ENCODE results near the gene LGALS7.

DNA sequence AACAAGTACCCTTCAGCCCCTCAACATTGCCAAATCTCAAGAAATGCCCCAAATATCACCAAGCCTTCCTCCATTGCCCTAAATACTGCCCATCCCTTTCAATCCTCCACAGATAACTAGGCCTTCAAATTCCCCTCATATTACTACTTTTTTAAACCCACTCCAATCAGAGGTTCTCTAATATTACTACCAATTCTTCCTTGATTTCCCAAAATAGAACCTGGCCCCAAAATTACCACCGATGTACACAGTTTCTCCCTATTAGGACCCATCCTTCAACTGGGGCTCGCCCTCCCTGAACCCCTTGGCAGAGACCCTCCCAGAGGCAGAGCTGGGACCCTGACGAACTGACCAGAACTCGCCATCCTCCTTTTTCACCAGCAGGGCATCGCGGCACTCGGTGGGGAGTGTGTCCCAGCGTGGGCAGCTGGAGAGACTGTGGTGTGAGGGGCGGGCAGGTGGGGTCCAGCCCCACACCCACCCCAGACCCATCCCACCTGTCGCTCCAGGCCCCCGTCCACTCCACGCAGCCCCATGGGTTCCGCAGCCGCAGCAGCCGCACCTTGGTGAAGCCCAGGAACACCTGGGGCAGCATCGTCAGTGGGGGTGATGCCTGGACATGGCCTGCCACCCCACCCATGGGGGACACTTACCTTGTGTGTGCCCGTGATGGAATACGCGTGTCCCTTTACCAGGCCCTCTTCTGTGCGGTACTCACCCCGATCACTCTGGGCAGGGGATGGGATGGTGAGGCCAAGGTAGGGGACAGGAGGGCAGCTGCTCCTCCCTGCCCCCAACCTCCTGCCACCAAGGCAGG lies 35.2 kb downstream of the LGALS7 start:
- TF ChIP-seq EP300 (IDR thresholded peaks at IDR 0.05), result no peak
- TF ChIP-seq, protein P1, sequence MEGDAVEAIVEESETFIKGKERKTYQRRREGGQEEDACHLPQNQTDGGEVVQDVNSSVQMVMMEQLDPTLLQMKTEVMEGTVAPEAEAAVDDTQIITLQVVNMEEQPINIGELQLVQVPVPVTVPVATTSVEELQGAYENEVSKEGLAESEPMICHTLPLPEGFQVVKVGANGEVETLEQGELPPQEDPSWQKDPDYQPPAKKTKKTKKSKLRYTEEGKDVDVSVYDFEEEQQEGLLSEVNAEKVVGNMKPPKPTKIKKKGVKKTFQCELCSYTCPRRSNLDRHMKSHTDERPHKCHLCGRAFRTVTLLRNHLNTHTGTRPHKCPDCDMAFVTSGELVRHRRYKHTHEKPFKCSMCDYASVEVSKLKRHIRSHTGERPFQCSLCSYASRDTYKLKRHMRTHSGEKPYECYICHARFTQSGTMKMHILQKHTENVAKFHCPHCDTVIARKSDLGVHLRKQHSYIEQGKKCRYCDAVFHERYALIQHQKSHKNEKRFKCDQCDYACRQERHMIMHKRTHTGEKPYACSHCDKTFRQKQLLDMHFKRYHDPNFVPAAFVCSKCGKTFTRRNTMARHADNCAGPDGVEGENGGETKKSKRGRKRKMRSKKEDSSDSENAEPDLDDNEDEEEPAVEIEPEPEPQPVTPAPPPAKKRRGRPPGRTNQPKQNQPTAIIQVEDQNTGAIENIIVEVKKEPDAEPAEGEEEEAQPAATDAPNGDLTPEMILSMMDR (IDR thresholded peaks at IDR 0.05), result no peak

All from tibial nerve (tissue), 4 donors.